ENCODE measurements around the gene NSMCE4A. TPM values are rescaled to one million over a fixed set of nuclear protein-coding genes. Genes with fewer than 3 reads are reported as not detected.

The NSMCE4A gene
- total and polyA plus RNA-seq, 2 of the 4 experiments (the other 2 are of a cell fraction), result 13.4 to 33.2 TPM

GRCh38 chr10:122021379-122021778, 46.4 kb upstream of the NSMCE4A start:
- peak overlapping the region; percentile 3 for H2AFZ ChIP-seq (replicated peaks; ENCODE audit: low read length, poor library complexity)
- 0 out of 2 replicates have a peak overlapping the region, but pooled peaks have one; percentile 0 for H3K4me3 ChIP-seq (ENCODE audit: insufficient read depth, low read depth, low read length)
- H2BK15ac ChIP-seq (ENCODE audit: low read depth, low read length), result no peak overlapping the region
- TF ChIP-seq RAD21 (IDR thresholded peaks at IDR 0.05; ENCODE audit: low read length), result no peak
- TF ChIP-seq CHD1 (IDR thresholded peaks at IDR 0.05; ENCODE audit: low read depth, low read length), result no peak
- TF ChIP-seq SMC3 (IDR thresholded peaks at IDR 0.05; ENCODE audit: low read depth, low read length), result no peak
- no peak for TF ChIP-seq CTCF (conservative IDR thresholded peaks at IDR 0.05; ENCODE audit: low read depth, low read length)
- TF ChIP-seq NFE2L2 (IDR thresholded peaks at IDR 0.05; ENCODE audit: low read depth, low read length), result no peak
- no peak for TF ChIP-seq RCOR1 (IDR thresholded peaks at IDR 0.05; ENCODE audit: insufficient replicate concordance, low read length)
- no peak for TF ChIP-seq FOS (IDR thresholded peaks at IDR 0.05; ENCODE audit: low read depth, low read length)
- TF ChIP-seq RFX5 (IDR thresholded peaks at IDR 0.05; ENCODE audit: low read depth, low read length), result no peak
- TF ChIP-seq MAFK (IDR thresholded peaks at IDR 0.05; ENCODE audit: low read depth, low read length), result no peak
- TF ChIP-seq CEBPB (IDR thresholded peaks at IDR 0.05; ENCODE audit: low read depth, low read length), result no peak
- TF ChIP-seq MXI1 (IDR thresholded peaks at IDR 0.05; ENCODE audit: borderline replicate concordance, low read depth, low read length), result no peak
- no peak for TF ChIP-seq ELK1 (IDR thresholded peaks at IDR 0.05; ENCODE audit: borderline replicate concordance, low read depth, low read length)
- TF ChIP-seq, protein P1, sequence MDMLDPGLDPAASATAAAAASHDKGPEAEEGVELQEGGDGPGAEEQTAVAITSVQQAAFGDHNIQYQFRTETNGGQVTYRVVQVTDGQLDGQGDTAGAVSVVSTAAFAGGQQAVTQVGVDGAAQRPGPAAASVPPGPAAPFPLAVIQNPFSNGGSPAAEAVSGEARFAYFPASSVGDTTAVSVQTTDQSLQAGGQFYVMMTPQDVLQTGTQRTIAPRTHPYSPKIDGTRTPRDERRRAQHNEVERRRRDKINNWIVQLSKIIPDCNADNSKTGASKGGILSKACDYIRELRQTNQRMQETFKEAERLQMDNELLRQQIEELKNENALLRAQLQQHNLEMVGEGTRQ (IDR thresholded peaks at IDR 0.05; ENCODE audit: low read depth, low read length), result no peak
- H3K18ac ChIP-seq (ENCODE audit: low read depth, low read length), result no peak overlapping the region
- H3K27ac ChIP-seq (ENCODE audit: insufficient read depth, low read length), result no peak overlapping the region
- DNase-seq (peak; percentile 33), ATAC-seq (ENCODE audit: low read depth) (peak; percentile 40; the same call in 1 of the 2 replicates)
- no peak overlapping the region for H4K91ac ChIP-seq (ENCODE audit: insufficient read depth, low read depth, low read length)
- H4K5ac ChIP-seq (ENCODE audit: low read depth, low read length), result no peak overlapping the region
- H3K4me2 ChIP-seq (ENCODE audit: low read depth, low read length), result peak overlapping the region; percentile 61
- no CpG with 5 or more reads among the region's 9 CpGs for WGBS, 2 experiments (ENCODE audit: extremely low coverage in 2 of 2, insufficient read length in 1 of 2)
- CTCF ChIA-PET, result no interaction called here
- H4K8ac ChIP-seq (ENCODE audit: low read depth in 2 of 2, low read length in 2 of 2), result no peak overlapping the region
- no peak overlapping the region for H2AK9ac ChIP-seq (replicated peaks; ENCODE audit: low read depth, low read length, poor library complexity)
- H3K56ac ChIP-seq (ENCODE audit: extremely low read depth, insufficient read depth, low read length), result no peak overlapping the region
- H3K14ac ChIP-seq (replicated peaks; ENCODE audit: low read depth, low read length), result no peak overlapping the region
- no peaks in the 10 kb centered on the region for H3K36me3 ChIP-seq (ENCODE audit: control insufficient read depth, insufficient read depth, low read length)
- no peaks in the 10 kb centered on the region for H3K9me1 ChIP-seq (ENCODE audit: insufficient read depth, low read length)
- no peaks in the 10 kb centered on the region for H3K4me1 ChIP-seq (ENCODE audit: control insufficient read depth, insufficient read depth, low read length)
- no peaks in the 10 kb centered on the region for H3K9me3 ChIP-seq (ENCODE audit: control insufficient read depth, insufficient read depth, low read length)
- no peak overlapping the region for H3K9ac ChIP-seq (ENCODE audit: low read depth, low read length)
- H2BK5ac ChIP-seq (ENCODE audit: low read depth, low read length, poor library complexity, severe bottlenecking), result no peak overlapping the region
- POLR2A ChIA-PET (ENCODE audit: unreplicated experiment), result interaction anchor here (0.6 kb wide), 1 partner anchor 30 kb away, joined by 3 read pairs; no protein-coding TSS in a partner anchor
- H3K4ac ChIP-seq (ENCODE audit: low read depth, low read length), result no peak overlapping the region
- no peak overlapping the region for H3K23ac ChIP-seq (ENCODE audit: low read depth, low read length)
- H3K79me1 ChIP-seq (ENCODE audit: low read depth in 1 of 2, low read length in 2 of 2), result no peaks in the 10 kb centered on the region
- no peak overlapping the region for H2AK5ac ChIP-seq (ENCODE audit: low read depth, low read length)
- no peaks in the 10 kb centered on the region for H4K20me1 ChIP-seq (ENCODE audit: insufficient read depth, low read length)
- dilution Hi-C loops (cut with HindIII; ENCODE audit: low sequenced_read_pairs, unreplicated experiment), result no loop called here
- H2BK120ac ChIP-seq (ENCODE audit: low read depth, low read length), result no peak overlapping the region
- intact Hi-C loops (cut with micrococcal nuclease), result no loop called here
- no peak overlapping the region for H2BK20ac ChIP-seq (ENCODE audit: low read depth, low read length)
- in situ Hi-C loops (cut with MboI; ENCODE audit: low sequenced_read_pairs), result no loop called here
- no TSS peak for BruUV-seq (replicated peaks)
- H3K27me3 ChIP-seq (ENCODE audit: control insufficient read depth, insufficient read depth, low read length), result peaks cover 21% of the 10 kb centered on the region

All from IMR-90 (cell line).